Mucosa of rectum (tissue), 2 donors: ENCODE results near the gene SLC5A9.

Source experiments
- H3K27ac ChIP-seq, 2 donors: one replicate each; pipeline ENCODE4 v1.7.0; 2013; ENCODE audit warnings: inconsistent platforms in 2 of 2, low read depth in 2 of 2, low read length in 2 of 2
- H3K27me3 ChIP-seq, 2 donors: one replicate each; pipeline ENCODE4 v1.7.0; 2013; ENCODE audit warnings: low read length in 2 of 2; ENCODE audit not compliant: control insufficient read depth in 2 of 2, insufficient read depth in 2 of 2
- H3K36me3 ChIP-seq, 2 donors: one replicate each; pipeline ENCODE4 v1.7.0; 2013; ENCODE audit warnings: low read length in 2 of 2; ENCODE audit not compliant: control insufficient read depth in 2 of 2, insufficient read depth in 2 of 2
- H3K4me1 ChIP-seq, 2 donors: one replicate each; pipeline ENCODE4 v1.7.0; 2013; ENCODE audit warnings: low read length in 2 of 2, mild to moderate bottlenecking in 1 of 2; ENCODE audit not compliant: control insufficient read depth in 2 of 2, insufficient read depth in 2 of 2
- H3K4me3 ChIP-seq, 2 donors: one replicate each; pipeline ENCODE4 v1.7.0; 2013; ENCODE audit warnings: low read length in 2 of 2
- H3K9ac ChIP-seq, 2 donors: one replicate each; pipeline ENCODE4 v1.7.0; 2013; ENCODE audit warnings: low read length in 2 of 2, low read depth in 1 of 2, mild to moderate bottlenecking in 1 of 2
- H3K9me3 ChIP-seq, 2 donors: one replicate each; pipeline ENCODE4 v1.7.0; 2013; ENCODE audit warnings: low read length in 2 of 2; ENCODE audit not compliant: control insufficient read depth in 2 of 2
- donor health status: healthy.
- donor health status: Normal muscosa, but diverticular disease.

SLC5A9 gene

GRCh38 chr1:48235652-48236051 lies 13.1 kb downstream of the SLC5A9 start:
- Histone ChIP-seq H3K36me3 (no peaks in the 10 kb centered on the region), H3K9me3 (no peaks in the 10 kb centered on the region), H3K27ac (no peak overlapping the region), H3K27me3 (no peaks in the 10 kb centered on the region), H3K9ac (no peak overlapping the region), H3K4me3 (no peak overlapping the region), H3K4me1 (no peaks in the 10 kb centered on the region)

- H3K9ac ChIP-seq, result no peak overlapping the region
- no peaks in the 10 kb centered on the region for H3K4me1 ChIP-seq
- H3K36me3 ChIP-seq, result no peaks in the 10 kb centered on the region
- H3K27me3 ChIP-seq, result no peaks in the 10 kb centered on the region
- no peak overlapping the region for H3K27ac ChIP-seq
- no peak overlapping the region for H3K4me3 ChIP-seq
- no peaks in the 10 kb centered on the region for H3K9me3 ChIP-seq
Measured at GRCh38 chr1:48236716-48237470, 14.4 kb downstream of the SLC5A9 start.

GRCh38 chr1:48242141-48242736 lies 19.7 kb downstream of the SLC5A9 start:
- Histone ChIP-seq H3K4me1 (peaks cover 3 to 5% of the 10 kb centered on the region in 2 donors), H3K27ac (no peak overlapping the region), H3K4me3 (no peak overlapping the region), H3K27me3 (no peaks in the 10 kb centered on the region), H3K9me3 (no peaks in the 10 kb centered on the region), H3K36me3 (no peaks in the 10 kb centered on the region), H3K9ac (no peak overlapping the region)

- H3K4me1 ChIP-seq, result peaks cover 3 to 5% of the 10 kb centered on the region in 2 donors
- peak overlapping the region; percentile 9 to 18 for H3K27ac ChIP-seq
- H3K9ac ChIP-seq, result no peak overlapping the region
- H3K9me3 ChIP-seq, result no peaks in the 10 kb centered on the region
- H3K4me3 ChIP-seq, result no peak overlapping the region
- H3K27me3 ChIP-seq, result no peaks in the 10 kb centered on the region
- no peaks in the 10 kb centered on the region for H3K36me3 ChIP-seq
Measured at GRCh38 chr1:48245106-48245505, 22.6 kb downstream of the SLC5A9 start.

GRCh38 chr1:48246727-48247126 lies 24.2 kb downstream of the SLC5A9 start:
- H3K9ac ChIP-seq, result no peak overlapping the region
- no peaks in the 10 kb centered on the region for H3K9me3 ChIP-seq
- no peaks in the 10 kb centered on the region for H3K36me3 ChIP-seq
- H3K4me1 ChIP-seq, result peaks cover 3 to 10% of the 10 kb centered on the region in 2 donors
- no peaks in the 10 kb centered on the region for H3K27me3 ChIP-seq
- no peak overlapping the region for H3K27ac ChIP-seq
- no peak overlapping the region for H3K4me3 ChIP-seq

- no peaks in the 10 kb centered on the region for H3K9me3 ChIP-seq
- no peak overlapping the region for H3K9ac ChIP-seq
- H3K4me3 ChIP-seq, result no peak overlapping the region
- H3K27ac ChIP-seq, result no peak overlapping the region
- H3K36me3 ChIP-seq, result no peaks in the 10 kb centered on the region
- no peaks in the 10 kb centered on the region for H3K27me3 ChIP-seq
- H3K4me1 ChIP-seq, result peaks cover 3 to 10% of the 10 kb centered on the region in 2 donors
Measured at GRCh38 chr1:48248356-48248755, 25.8 kb downstream of the SLC5A9 start.

GRCh38 chr1:48249868-48250267 lies 27.4 kb downstream of the SLC5A9 start:
- H3K27ac ChIP-seq, result no peak overlapping the region
- no peaks in the 10 kb centered on the region for H3K9me3 ChIP-seq
- no peak overlapping the region for H3K4me3 ChIP-seq
- peaks cover 3 to 10% of the 10 kb centered on the region in 2 donors for H3K4me1 ChIP-seq
- H3K36me3 ChIP-seq, result no peaks in the 10 kb centered on the region
- H3K9ac ChIP-seq, result no peak overlapping the region
- no peaks in the 10 kb centered on the region for H3K27me3 ChIP-seq

GRCh38 chr1:48250572-48250971 lies 28.1 kb downstream of the SLC5A9 start:
- Histone ChIP-seq H3K4me1 (peaks cover 0 to 10% of the 10 kb centered on the region in 2 donors), H3K9me3 (no peaks in the 10 kb centered on the region), H3K4me3 (no peak overlapping the region), H3K27ac (no peak overlapping the region), H3K27me3 (no peaks in the 10 kb centered on the region), H3K36me3 (no peaks in the 10 kb centered on the region), H3K9ac (no peak overlapping the region)

GRCh38 chr1:48251323-48251722 lies 28.8 kb downstream of the SLC5A9 start:
- no peaks in the 10 kb centered on the region for H3K36me3 ChIP-seq
- H3K4me3 ChIP-seq, result no peak overlapping the region
- no peak overlapping the region for H3K27ac ChIP-seq
- peaks cover 0 to 10% of the 10 kb centered on the region in 2 donors for H3K4me1 ChIP-seq
- no peak overlapping the region for H3K9ac ChIP-seq
- H3K27me3 ChIP-seq, result no peaks in the 10 kb centered on the region
- no peaks in the 10 kb centered on the region for H3K9me3 ChIP-seq

GRCh38 chr1:48251821-48252220 lies 29.3 kb downstream of the SLC5A9 start:
- Histone ChIP-seq H3K27ac (no peak overlapping the region), H3K4me1 (peaks cover 0 to 9% of the 10 kb centered on the region in 2 donors)

More at GRCh38 chr1:48251821-48252220, 29.3 kb downstream of the SLC5A9 start:
- Histone ChIP-seq H3K27me3 (no peaks in the 10 kb centered on the region), H3K9ac (no peak overlapping the region), H3K9me3 (no peaks in the 10 kb centered on the region), H3K36me3 (no peaks in the 10 kb centered on the region), H3K4me3 (no peak overlapping the region)
